LoVo (cell line): ENCODE results near the gene AUTS2.

Experiments
- DNase-seq: peaks from one replicate; pipeline ENCODE4 v3.0.0-alpha.2; 2016; ENCODE audit warnings: low spot score

Gene AUTS2

DNA sequence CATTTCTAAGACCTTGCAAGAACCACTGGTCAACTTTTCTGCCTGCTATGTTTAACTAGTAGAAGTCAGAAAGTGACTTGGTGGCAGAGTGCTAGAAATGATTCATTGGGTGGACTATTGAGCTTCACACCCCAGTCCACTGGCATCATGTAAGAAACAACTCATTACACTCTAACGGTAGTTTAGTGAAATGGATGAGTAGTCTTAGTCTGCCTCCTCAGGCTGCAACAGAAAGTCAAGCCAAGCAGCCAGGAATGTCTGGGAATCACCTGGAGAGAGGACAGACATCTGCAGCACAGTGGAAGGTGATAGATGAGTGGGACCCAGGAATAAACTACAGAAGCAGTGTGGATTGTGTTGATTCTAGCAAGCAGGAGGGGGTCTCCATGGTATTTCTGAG, 125.4 kb downstream of the AUTS2 start:
- no peak for DNase-seq

DNA sequence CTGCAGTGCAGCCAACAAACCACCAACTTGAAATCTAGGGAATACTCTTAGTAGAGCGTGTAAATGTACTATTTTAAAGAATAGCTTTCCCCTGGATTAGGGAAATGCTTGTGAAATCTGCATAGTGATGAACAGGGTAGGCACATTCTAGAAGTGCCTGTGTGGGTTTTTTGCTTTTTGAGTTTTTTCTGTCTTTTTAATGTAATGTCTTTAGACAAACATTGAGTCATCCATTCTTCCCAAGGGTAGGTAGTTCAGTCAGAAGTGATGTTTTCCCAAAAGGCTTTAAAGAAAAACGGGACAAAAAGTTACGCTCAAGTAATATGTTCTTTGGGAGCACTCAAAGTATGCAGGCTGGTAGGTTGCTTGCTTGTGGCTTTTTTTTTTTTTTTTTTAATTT, 130.0 kb downstream of the AUTS2 start:
- DNase-seq = no peak

DNA sequence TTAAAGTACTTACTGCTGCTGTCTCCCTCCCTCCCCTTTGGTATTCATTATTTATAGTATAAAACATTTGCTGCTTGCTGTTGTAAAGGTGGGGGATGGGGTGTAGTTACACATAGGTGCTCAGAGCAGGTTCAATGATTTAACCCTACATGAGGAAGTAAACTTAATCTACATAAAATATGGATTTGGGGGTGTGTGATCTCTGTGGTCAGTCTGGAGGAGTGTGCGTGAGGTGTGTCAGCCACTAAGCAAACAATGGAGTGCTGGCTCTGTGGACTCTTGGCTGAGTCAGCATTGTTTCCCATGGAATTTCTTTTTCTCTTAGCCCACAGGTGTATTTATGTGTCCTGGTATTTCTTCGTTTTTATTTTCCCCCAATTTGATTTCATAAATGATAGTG, 133.9 kb downstream of the AUTS2 start:
- DNase-seq = peak; percentile 72

DNA sequence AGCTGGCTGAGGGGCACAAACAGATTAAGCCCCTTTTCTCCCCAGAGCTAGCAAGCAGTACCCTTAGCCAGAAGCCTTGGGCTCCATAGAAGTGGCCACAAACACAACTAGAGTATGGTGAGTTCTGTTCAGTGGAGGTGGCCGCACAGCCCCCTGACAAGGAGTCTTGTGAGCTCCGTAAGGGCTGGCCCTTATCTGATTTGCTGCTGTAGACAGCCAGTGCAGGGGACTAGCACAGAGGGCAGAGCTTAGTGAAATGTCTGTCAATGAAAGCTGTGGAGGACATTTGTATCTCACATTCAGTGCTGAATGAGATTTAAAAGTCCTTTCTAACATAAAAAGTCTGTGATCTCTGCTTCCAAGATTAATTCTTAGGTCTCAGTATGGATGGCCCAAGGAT, 137.3 kb downstream of the AUTS2 start:
- no peak for DNase-seq

DNA sequence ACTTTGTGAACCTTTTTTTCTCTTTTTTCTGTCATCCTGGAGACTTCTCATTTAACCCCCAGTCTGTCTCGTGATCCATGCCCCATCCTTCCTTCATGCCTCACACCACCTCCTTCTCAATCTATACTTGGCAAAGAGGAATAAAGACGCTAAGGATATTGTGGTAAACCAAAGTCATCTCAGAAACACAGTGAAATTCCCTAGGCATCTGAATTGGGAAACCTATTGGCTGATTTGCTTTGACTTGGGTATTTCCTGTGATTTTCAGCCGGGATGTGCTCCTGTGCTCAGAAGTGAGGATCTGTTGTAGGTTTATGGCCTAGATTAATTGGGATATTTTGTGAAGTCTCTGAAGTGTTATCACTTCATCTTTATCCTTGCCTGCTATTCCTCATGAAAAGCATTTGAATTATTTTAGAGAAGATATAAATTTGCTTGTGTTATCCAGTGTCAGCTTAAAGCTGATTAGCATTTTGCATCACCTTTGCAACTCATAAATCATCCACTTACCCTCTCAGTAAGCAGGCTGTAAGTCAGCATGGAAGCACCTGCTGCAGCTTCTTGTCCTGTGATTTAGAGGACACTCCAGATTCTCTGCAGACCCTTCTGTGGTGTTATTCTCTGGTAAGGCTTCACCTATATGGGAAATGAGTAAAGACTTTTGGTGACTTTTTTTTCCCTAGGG, 138.0 kb downstream of the AUTS2 start:
- no peak for DNase-seq

DNA sequence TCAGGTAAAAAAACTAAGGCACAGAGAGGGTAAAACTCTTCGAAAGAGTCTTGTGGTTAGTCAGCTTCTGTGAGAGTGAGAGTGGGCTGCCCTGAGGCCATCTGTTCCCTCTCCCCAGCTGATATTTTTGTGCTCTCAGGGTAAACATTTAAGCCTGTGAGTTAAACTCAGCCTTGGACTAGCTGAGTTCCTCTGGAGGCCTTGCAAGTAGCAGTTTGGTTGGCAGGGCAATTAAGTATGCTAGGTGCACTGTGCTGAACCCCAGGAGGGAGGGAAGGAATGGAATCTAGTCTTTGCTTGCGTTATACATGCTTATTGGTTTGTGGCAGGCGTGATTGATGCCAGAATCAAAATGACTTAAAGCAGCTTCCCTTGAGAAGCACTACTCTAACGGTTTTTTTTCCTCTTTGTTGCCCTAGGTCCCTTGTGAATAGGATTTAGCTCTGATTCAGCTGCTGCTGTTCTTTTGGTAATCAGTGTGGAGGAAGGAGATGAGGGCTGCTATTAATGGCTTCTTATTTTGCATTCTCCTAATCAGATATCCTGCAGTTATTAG, 140.2 kb downstream of the AUTS2 start:
- no peak for DNase-seq

DNA sequence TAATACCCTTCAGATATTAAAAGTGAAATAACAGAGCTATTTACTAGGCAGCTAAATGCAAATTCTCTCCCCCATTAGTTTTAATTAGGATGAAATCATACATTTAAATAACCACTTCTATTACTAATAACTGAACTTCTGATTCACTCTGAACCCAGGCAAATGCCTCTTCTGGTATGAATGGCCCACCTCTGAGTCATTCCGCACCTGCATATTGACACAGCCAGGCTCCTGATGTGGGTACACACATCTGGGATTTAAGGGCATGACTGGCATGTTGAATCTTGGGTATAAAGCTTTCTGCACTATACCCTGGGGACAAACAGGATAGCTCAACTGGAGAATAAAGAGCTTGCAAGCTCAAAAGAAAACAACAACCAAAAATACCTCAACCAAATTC, 140.9 kb downstream of the AUTS2 start:
- no peak for DNase-seq

DNA sequence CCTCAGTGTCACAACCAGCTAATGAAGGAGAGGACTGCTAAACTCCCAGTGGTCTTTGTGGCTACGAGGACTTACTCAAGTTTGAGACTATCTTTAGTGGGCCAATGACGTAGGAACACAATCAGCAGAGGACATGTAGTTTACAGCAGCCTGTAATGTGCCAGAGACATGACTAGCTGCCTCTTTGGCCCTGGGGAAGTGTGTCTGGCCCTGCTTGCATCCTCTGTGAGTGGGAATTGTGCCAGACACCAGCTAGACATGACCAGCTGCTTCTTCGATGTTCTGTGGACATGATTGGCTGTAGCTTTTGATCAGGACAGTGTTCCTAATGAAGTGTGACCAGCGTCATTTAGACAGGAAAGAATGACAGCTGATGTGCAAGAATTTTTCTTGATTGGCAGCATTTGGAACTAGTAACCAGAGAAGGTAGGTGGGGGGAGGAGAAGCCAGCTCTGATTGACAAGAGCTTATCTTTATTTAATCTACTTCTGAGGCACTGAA, 141.7 kb downstream of the AUTS2 start:
- DNase-seq = no peak

DNA sequence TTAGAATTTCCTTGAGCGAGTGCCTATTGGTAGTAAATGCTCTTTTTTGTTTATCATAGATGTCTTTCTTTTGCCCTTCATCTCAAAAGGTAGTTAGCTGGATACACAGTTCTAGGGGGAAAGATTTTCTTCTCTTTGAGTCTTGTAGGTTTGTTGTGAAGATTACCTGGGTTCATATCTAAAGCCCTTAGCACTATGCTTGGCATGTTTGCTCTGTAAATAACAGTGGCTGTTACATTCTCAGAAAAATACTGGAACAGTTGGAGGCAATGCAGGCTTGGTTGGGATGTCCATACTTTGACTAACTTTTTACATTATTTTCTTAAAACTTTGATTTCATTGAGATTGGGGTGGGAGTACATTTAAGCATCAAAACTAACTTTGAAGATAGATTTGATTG, 144.0 kb downstream of the AUTS2 start:
- no peak for DNase-seq

DNA sequence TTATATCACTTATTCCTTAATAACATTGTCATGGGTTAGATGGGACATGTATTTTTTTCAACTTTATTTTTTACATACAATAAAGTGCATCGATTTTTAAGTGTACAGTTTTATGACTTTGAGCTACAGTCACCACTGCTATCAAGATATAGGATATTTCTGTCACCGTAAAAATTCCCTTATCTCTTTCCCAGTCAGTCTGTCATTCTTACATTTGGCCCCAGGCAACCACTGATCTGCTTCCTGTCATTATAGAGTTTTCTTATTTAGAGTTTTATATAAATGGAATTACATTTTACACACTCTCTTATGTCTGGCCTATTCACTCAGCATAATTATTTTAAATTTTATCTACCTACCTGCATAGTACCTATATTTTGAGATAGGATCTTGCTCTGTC, 145.2 kb downstream of the AUTS2 start:
- no peak for DNase-seq

DNA sequence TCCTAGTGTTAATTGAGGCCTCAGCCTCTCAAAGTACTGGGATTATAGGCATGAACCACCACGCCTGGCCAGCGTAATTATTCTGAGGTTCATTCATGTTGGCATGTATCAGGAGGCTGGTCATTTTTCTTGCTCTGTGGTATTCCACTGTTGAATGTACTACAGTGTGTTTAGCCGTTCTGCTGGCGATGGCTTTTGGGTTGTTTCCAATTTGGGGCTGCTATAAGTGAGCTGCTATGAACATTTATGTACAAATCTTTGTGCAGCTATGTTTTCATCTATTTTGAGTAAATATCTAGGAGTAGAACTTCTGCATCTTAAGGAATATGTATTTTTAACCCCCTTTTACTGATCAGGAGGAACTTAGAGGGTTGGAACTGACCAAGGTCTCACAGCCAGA, 145.8 kb downstream of the AUTS2 start:
- DNase-seq = no peak

DNA sequence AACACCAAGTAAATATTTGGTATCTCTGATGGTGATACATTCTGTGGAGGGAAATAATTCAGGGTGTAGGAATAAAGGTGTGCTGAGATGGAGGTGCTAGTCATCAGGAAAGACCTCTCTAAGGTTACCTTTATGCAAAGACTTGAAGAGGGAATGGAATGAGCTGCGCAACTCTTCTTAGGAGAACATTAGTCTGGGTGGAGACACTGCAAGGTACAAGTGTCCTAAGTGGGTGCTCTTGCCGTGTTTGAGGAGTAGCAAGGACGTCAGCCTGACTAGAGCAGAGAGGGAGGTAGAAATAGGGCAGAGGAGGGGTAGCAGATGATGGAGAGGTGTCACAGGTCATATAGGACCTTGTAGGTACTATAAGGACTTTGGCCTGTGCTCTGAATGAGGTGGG, 148.1 kb downstream of the AUTS2 start:
- DNase-seq = no peak

DNA sequence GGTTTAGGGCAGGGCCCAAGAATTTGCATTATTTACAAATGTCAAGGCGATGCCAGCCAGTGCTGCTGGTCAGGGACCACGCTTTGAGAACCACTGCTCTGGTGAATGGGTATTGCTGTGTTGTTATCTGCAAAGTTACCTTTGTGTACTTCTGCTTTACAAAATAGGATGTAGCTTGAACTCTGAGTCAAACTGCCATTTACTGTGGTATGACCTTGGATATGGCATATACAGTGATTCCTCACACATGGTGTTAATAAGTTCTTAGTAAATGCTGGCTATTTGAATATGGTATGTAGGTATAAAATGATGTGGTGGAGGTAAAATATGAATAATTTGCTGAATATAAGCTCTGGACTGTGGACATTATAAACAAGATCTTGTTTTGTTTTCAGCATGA, 148.9 kb downstream of the AUTS2 start:
- DNase-seq = no peak

DNA sequence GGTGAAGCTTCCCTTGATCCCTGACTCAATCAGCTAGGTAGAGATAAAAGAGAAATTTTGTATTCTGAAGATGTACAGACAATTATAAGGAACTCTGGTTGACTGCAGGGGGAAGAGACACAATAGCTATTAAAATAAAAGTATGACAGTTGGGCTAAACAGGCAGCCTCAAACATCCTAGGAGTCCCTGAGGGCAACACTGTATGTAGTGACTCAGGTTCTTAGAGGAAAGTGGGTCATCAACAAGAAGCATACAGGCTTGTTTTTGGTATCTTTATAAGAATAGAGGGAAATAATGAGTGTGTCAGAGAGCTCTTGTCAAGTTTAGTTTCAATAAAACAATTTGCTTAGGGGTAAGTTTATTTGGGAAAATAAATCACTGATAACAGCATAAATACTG, 150.3 kb downstream of the AUTS2 start:
- no peak for DNase-seq

DNA sequence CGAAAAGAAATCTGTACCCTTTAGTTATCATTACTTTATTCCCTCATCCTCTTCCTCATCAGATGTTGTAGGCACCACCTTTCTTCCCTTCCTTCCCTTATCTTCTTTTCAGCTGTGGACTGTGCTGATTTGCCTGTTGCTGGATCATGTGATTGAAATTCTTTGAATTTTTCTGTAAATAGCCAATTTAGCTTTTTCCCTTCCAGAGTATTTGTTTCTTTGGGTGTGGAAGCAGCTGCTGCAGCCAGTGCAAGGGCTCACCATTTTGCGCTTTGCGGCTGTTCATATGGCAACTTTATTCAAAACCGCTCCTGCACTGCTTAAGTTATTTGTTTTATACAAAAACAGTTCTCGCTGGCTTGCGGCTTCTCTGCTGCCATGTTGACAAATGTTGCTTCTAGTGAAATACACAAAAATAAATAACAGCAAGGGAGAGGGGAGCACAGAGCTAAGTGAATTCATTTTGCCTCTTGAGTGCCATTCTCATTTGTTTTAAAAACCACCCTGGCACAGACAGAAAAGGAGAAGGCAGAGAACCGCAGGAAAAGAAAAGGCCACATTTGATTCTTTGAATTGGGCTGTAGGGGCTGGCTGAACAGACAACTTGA, 151.2 kb downstream of the AUTS2 start:
- DNase-seq = no peak

DNA sequence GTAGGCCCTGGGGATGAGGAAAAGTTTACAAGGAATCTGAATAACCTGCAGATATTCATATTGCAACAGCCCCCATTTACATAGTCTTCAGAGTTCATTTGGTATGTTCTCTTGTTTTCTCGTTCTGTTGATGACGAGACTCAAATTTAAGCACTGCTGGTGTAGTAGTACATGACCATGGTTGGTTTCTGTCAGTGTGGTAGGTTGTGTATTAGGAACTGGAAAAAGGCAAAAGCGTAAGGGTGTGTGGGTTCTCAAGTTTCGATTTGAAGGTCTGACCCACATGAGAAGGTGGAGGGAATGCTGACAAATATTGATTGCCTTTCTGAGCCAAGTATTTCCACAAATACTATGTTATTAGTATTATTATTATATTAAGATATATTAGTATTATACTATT, 151.7 kb downstream of the AUTS2 start:
- no peak for DNase-seq

DNA sequence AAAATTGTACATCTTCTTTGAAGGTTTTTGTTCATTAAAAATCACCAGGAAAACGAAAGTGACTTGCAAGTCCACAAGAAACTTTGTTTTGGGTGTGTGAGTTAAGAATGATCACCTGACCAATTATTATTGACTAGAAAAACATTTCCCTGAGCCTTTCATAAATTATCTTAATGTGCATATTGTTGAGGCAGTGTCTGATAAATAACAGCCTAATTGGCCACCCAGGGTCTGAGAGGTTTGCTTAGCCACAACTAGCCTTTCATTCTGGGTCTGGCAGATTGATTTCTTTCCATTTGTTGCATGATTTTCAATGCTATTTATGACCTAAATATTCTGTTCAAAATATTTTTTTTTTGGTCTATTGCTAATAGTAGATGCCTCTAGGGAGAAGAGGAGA, 152.8 kb downstream of the AUTS2 start:
- no peak for DNase-seq

DNA sequence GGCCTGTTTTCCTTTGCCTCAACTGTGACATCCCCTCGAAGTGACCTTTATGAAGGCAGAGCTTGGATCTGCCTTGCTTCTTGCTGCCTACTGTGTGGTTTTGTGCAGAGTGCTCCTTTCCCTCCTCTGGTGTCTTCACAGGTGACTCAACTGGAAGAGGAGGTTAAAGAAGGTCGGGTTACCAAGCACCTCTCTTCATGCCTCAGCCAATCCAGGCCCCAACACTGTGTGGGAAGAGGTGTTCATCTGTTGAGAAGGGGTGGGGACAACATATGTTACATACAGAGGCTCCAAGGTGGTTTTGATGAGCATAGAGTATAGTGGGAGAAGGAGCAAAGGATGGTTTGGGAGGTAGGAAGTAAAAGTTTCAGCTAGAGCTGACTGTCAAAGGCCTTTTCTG, 155.7 kb downstream of the AUTS2 start:
- no peak for DNase-seq

DNA sequence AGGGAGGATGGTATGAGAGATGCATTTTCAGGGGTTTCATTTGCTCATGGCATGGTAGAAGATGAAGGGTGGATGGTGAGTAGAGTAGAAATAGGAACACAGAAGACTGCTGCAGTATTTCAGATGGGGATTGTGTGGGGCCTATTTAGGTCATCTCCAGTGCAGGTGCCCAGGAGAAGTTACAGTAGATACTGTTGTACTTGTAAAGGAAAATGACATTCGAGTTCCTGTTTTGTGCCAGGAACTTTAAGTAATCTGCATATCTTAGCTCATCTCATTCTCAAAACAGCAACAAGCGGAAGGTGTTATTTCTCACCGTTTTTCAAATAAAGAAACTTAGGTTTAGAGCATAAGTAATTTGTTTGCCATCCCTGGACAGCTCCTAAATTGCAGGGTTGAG, 156.2 kb downstream of the AUTS2 start:
- no peak for DNase-seq

DNA sequence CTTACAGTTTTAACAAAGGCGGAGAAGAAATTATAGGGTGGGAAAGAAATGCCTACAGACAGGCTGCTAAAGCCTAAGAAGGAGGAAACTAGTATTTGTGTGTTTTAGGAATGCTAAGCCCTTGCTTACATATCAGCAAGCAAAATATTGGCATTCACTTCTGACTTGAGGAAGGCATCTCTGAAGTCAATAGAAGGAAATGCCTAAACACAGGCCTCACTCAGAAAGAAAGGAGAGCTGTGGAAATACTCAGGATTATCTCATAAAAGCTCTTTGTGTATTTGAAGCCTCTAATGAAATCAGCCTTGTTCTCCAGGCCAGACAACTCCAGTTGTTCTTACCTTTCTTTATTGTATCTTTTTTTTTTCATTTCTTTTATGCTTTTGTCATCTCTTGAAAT, 158.0 kb downstream of the AUTS2 start:
- no peak for DNase-seq

DNA sequence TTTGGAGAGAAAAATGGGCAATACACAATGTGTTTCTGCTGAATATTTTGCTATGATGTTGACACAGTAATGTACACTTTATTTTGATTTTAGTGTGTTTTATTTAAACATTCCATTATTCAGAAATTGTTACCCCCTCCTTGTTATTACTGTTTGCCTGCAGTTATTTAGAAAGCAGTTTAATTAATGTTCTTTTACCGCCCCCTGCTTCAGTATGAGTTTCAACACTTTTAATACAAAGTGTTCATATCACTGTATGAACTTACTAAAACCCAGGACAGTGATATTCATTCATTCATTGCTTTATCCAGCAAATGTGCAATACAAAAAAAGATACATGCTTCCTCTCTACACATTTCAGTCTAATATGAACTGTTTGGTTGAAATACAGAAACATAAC, 159.3 kb downstream of the AUTS2 start:
- DNase-seq = no peak

DNA sequence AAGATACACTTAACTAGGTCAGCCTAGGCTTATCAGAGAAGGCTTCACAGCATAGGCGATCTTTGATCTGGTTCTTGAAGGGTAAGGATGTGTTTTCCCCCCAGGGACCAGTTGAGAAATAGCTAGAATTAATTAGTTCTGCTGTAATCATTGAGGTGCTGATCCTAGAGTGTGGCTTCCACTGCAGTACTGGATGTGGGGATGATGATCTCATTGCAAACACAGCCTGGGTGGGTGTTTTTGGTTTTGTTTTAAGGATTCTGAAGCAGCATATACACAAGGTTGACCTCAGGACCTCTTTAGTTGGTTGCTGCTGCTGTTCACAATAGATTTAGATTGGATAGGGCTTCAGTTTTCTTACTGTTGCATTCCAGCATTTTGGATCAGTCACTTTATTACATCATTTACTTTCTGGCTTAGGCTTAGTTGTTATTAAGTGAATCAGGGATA, 159.7 kb downstream of the AUTS2 start:
- DNase-seq = no peak

DNA sequence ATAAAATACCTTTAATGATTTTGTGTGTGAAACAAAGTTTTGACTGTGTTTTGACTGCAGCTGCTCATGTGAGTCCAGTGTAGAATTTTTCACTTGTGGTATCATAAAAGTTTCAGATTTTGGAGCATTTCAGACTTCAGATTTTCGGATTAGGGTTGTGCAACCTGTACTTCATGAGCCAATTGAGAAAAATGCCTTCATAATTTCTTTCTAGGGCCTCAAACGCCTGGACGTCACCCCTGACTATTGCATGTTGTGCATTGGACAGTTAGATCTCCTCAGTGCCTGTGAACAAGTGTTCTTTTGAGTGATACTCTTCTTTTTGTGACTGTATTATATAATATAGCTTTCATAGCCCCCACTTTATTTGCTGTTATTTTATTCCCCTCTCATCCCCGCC, 161.1 kb downstream of the AUTS2 start:
- DNase-seq = no peak
